K562 (cell line): Measurements from ENCODE around the gene PLPPR4. TPM values are rescaled to one million over a fixed set of nuclear protein-coding genes. Genes with fewer than 3 reads are reported as not detected.

Experiments used
- ATAC-seq: fragments of 200-7000 bp; cut with Tn5 transposase; 3 replicates; pipeline ENCODE4 v1.9.1; 2020; ENCODE audit warnings: moderate library complexity
- BruUV-seq: library from RNA; stranded (reverse); fragments of 400-500 nt; replicated peaks from 2 replicates; lab custom pipeline; 2021; lab: Mats Ljungman, UMichigan
- CTCF ChIA-PET: fragments of 300-600 bp; formaldehyde crosslinking; extraction: SDS; loops from one replicate; lab custom pipeline; 2021; ENCODE audit warnings: low intra/inter-chr PET ratio; lab: Yijun Ruan, JAX
- POLR2A ChIA-PET: fragments of 300-600, 350-650 bp; sonication (Branson Sonifier 250); formaldehyde crosslinking; extraction: SDS; loops from one replicate; lab custom pipeline; 2021; ENCODE audit warnings: antibody characterized with exemption, inconsistent platforms; lab: Yijun Ruan, JAX
- DNase-seq, 4 experiments: peaks; one replicate each; pipeline versions ENCODE4 v3.0.0 to v3.0.0-alpha.2; 2011 to 2018; ENCODE audit warnings: low spot score in 3 of 4, mixed read lengths in 3 of 4; ENCODE audit errors: extremely low read depth in 1 of 4
- FAIRE-seq: peaks from 2 replicates; lab custom pipeline; 2011; peaks lifted over from hg19 to GRCh38; lab: Jason Lieb, UNC
- H2AFZ ChIP-seq: 2 replicates; pipeline ENCODE4 v1.6.0; 2011; ENCODE audit warnings: low read depth, low read length, control low read depth, inconsistent platforms
- H3K27ac ChIP-seq: fragments of 200-600 bp; 3 replicates; pipeline ENCODE4 v1.8.0; 2011; ENCODE audit warnings: low read depth, mild to moderate bottlenecking, control low read depth, inconsistent platforms, low read length, moderate library complexity, mixed read lengths; ENCODE audit errors: extremely low read depth
- H3K27me3 ChIP-seq, 2 experiments: fragments of 300-600 bp in 1 of 2; 2 replicates in 1 of 2; 3 replicates in 1 of 2; pipeline versions ENCODE4 v1.6.0 to v1.8.0; 2011; ENCODE audit warnings: inconsistent platforms in 2 of 2, low read length in 2 of 2, mild to moderate bottlenecking in 1 of 2, mixed read lengths in 1 of 2, moderate library complexity in 1 of 2; ENCODE audit not compliant: control insufficient read depth in 2 of 2, insufficient read depth in 2 of 2
- H3K36me3 ChIP-seq: fragments of 300-600 bp; 3 replicates; pipeline ENCODE4 v1.8.0; 2011; ENCODE audit warnings: mild to moderate bottlenecking, low read length, inconsistent platforms; ENCODE audit not compliant: control insufficient read depth, insufficient read depth
- H3K4me1 ChIP-seq, 2 experiments: fragments of 200-600 bp in 1 of 2; replicated peaks in 1 of 2; 2 replicates in 1 of 2; 3 replicates in 1 of 2; pipeline versions ENCODE4 v1.5.1 to v1.8.0; 2011; ENCODE audit warnings: inconsistent platforms in 2 of 2, low read length in 2 of 2, mild to moderate bottlenecking in 1 of 2, mixed read lengths in 1 of 2, moderate library complexity in 1 of 2; ENCODE audit not compliant: control insufficient read depth in 2 of 2, insufficient read depth in 2 of 2
- H3K4me2 ChIP-seq: 2 replicates; pipeline ENCODE4 v1.6.1; 2011; ENCODE audit warnings: low read length, control low read depth, inconsistent platforms, mixed read lengths; ENCODE audit not compliant: insufficient read depth
- H3K4me3 ChIP-seq: fragments of 200-600 bp; sonication (generic), shearing (Covaris generic); 2 replicates; pipeline ENCODE4 v1.5.1; 2016; ENCODE audit warnings: control low read depth, inconsistent platforms
- H3K79me2 ChIP-seq: fragments of 200-600 bp; 3 replicates; pipeline ENCODE4 v1.8.0; 2011; ENCODE audit warnings: low read length, inconsistent platforms; ENCODE audit not compliant: control insufficient read depth, insufficient read depth
- H3K9ac ChIP-seq, 2 experiments: 2 replicates each; pipeline versions ENCODE4 v1.6.0 to v1.6.1; 2011; ENCODE audit warnings: low read depth in 2 of 2, low read length in 2 of 2, control low read depth in 1 of 2, inconsistent platforms in 1 of 2, mild to moderate bottlenecking in 1 of 2, mixed read lengths in 1 of 2; ENCODE audit not compliant: insufficient read depth in 1 of 2
- H3K9me1 ChIP-seq: one replicate; pipeline ENCODE4 v1.6.0; 2011; ENCODE audit warnings: inconsistent platforms, mild to moderate bottlenecking, low read length, moderate library complexity; ENCODE audit not compliant: control insufficient read depth, insufficient read depth
- H3K9me3 ChIP-seq: replicated peaks from 2 replicates; pipeline ENCODE4 v1.5.1; 2011; ENCODE audit warnings: low read depth, low read length, inconsistent platforms; ENCODE audit not compliant: control insufficient read depth, insufficient read depth
- H4K20me1 ChIP-seq: replicated peaks from 2 replicates; pipeline ENCODE4 v1.6.1; 2011; ENCODE audit warnings: low read length, inconsistent platforms, mixed read lengths; ENCODE audit not compliant: control insufficient read depth, insufficient read depth
- ARNT ChIP-seq, 2 experiments: fragments of 450-650 bp; IDR thresholded peaks; 2 replicates each; pipeline ENCODE4 v1.6.1; 2016; ENCODE audit warnings: mild to moderate bottlenecking in 1 of 2
- CBX3 ChIP-seq, 2 experiments: IDR thresholded peaks; 1 replicate in 1 of 2; 2 replicates in 1 of 2; pipeline ENCODE4 v1.6.1; 2012; ENCODE audit warnings: inconsistent platforms in 2 of 2, low read length in 2 of 2, borderline replicate concordance in 1 of 2, control low read depth in 1 of 2
- EZH2 ChIP-seq: IDR thresholded peaks from 2 replicates; pipeline ENCODE4 v1.6.1; 2012; ENCODE audit warnings: low read depth, mild to moderate bottlenecking, inconsistent platforms, low read length, borderline replicate concordance
- GTF2F1 ChIP-seq: IDR thresholded peaks from 2 replicates; pipeline ENCODE4 v1.6.1; 2011; ENCODE audit warnings: low read depth, low read length, improper control_type of control experiment
- MYNN ChIP-seq, 2 experiments: sonication (generic); formaldehyde crosslinking in 1 of 2; IDR thresholded peaks; 2 replicates each; pipeline versions ENCODE4 v1.5.0 to v1.6.1; 2016 to 2020; ENCODE audit warnings: antibody characterized with exemption in 1 of 2, missing genetic modification reagents in 1 of 2
- NFE2 ChIP-seq: IDR thresholded peaks from 2 replicates; pipeline ENCODE4 v1.6.1; 2014; ENCODE audit warnings: antibody characterized with exemption, low read depth
- NFE2L1 ChIP-seq: fragments of 450-650 bp; IDR thresholded peaks from 2 replicates; pipeline ENCODE4 v1.6.1; 2016; ENCODE audit warnings: missing genetic modification characterization, low read depth, mild to moderate bottlenecking, missing compliant biosample characterization, moderate library complexity, borderline replicate concordance
- RFX7 ChIP-seq: fragments of 250-450 bp; sonication (Bioruptor Pico); IDR thresholded peaks from 2 replicates; pipeline ENCODE4 v1.5.1; 2021; ENCODE audit warnings: mild to moderate bottlenecking
- RHOXF2B ChIP-seq: fragments of 250-450 bp; sonication (Bioruptor Pico); conservative IDR thresholded peaks from 2 replicates; pipeline ENCODE4 v1.5.1; 2021
- SIN3A ChIP-seq, 2 experiments: fragments of 150-350 bp in 1 of 2; IDR thresholded peaks; 2 replicates each; pipeline ENCODE4 v1.6.1; 2011 to 2016; ENCODE audit warnings: borderline replicate concordance in 2 of 2, low read depth in 2 of 2, low read length in 2 of 2, mild to moderate bottlenecking in 2 of 2, moderate library complexity in 2 of 2; ENCODE audit not compliant: control insufficient read depth in 1 of 2
- SREBF1 ChIP-seq: fragments of 150-350 bp; IDR thresholded peaks from 2 replicates; pipeline ENCODE4 v1.6.1; 2014; ENCODE audit warnings: antibody characterized with exemption, low read depth, low read length, borderline replicate concordance
- TARDBP ChIP-seq: fragments of 450-650 bp; IDR thresholded peaks from 2 replicates; pipeline ENCODE4 v1.6.1; 2016
- TFE3 ChIP-seq: fragments of 450-650 bp; formaldehyde crosslinking; IDR thresholded peaks from 2 replicates; pipeline ENCODE4 v1.4.0; 2020; ENCODE audit warnings: mild to moderate bottlenecking, mixed read lengths
- VEZF1 ChIP-seq: fragments of 200-800 bp; sonication (Bioruptor generic); IDR thresholded peaks from 2 replicates; pipeline ENCODE4 v1.6.1; 2017; ENCODE audit warnings: missing genetic modification characterization, missing compliant biosample characterization
- ZFP1 ChIP-seq: fragments of 450-650 bp; formaldehyde crosslinking; IDR thresholded peaks from 2 replicates; pipeline ENCODE4 v1.4.0; 2020; ENCODE audit warnings: mild to moderate bottlenecking, mixed read lengths
- ZFX ChIP-seq: sonication (generic); formaldehyde crosslinking; IDR thresholded peaks from 2 replicates; pipeline ENCODE4 v1.8.0; 2022; ENCODE audit warnings: mild to moderate bottlenecking, missing genetic modification reagents, moderate library complexity
- ZNF431 ChIP-seq: sonication (generic); formaldehyde crosslinking; IDR thresholded peaks from 2 replicates; pipeline ENCODE4 v1.8.0; 2022; ENCODE audit warnings: mild to moderate bottlenecking, missing genetic modification reagents
- in situ Hi-C: fragments of 300-500 bp; cut with MboI; formaldehyde crosslinking; loops from 4 replicates; pipeline ENCODE4 v1.15.0; 2018; ENCODE audit warnings: inconsistent platforms, mixed read lengths
- intact Hi-C: fragments of 100-400 bp; cut with micrococcal nuclease; formaldehyde crosslinking; loops from 2 replicates; pipeline ENCODE4 v1.14.2; 2022
- polyA plus RNA-seq, 8 experiments: library from polyadenylated mRNA; depleted of rRNA in 4 of 8; stranded (reverse) in 5 of 8; unstranded in 3 of 8; fragments of >200 nt; fragmentation: Nextera tagmentation in 2 of 8; fragmentation: Illumina TruSeq in 1 of 8; extraction: Ambion mirVana in 2 of 8; extraction: Trizol in 1 of 8; gene quantifications; 2 replicates each; pipeline versions ENCODE4 v1.2.1 to v1.2.3, GENCODE V29; 2011 to 2014; ENCODE audit warnings: inconsistent platforms in 1 of 8, missing spikeins in 1 of 8
- total RNA-seq, 7 experiments: library from RNA; depleted of rRNA in 6 of 7; stranded (reverse); fragments of >200 nt in 6 of 7; fragmentation: Illumina TruSeq in 2 of 7; extraction: Trizol in 2 of 7; gene quantifications; 2 replicates each; pipeline versions ENCODE4 v1.2.1 to v1.2.3, GENCODE V29; 2011 to 2021; ENCODE audit warnings: low replicate concordance in 1 of 7
- TF ChIP-seq, protein P1 (sequence below): sonication (generic); formaldehyde crosslinking; IDR thresholded peaks from 2 replicates; pipeline ENCODE4 v1.8.0; 2023; ENCODE audit warnings: mild to moderate bottlenecking, missing genetic modification reagents

The PLPPR4 gene
- total and polyA plus RNA-seq, 9 of the 15 experiments (the other 6 are each of a cell fraction or from before 2014, with no cell fraction given), result not detected

DNA sequence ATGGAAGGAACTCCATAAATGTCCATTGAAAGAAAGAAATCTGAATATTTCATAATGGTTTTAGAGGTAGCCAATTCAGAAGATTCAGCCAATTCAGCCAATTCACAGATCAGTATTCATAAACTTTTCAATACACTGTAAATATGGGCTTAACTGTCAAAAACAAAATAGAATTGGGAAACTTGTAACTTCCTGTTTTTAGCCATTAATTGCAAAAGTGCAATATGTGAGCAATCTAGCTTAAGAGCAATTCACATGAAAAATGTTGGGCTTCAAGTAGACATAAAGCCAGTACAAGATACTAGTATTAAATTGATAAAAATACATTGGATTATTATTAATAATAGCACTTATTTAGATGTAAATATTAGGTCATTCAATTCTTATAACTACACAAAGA is 27.5 kb upstream of the PLPPR4 start:
- intact Hi-C loops (no loop called here), in situ Hi-C loops (no loop called here)
- BruUV-seq, result no TSS peak
- Histone ChIP-seq H2AFZ (no peak overlapping the region), H3K4me3 (no peak overlapping the region), H3K27me3 (no peaks in the 10 kb centered on the region), H3K36me3 (no peaks in the 10 kb centered on the region), H3K9me1 (no peaks in the 10 kb centered on the region), H3K9me3 (no peaks in the 10 kb centered on the region), H3K9ac (no peak overlapping the region), H4K20me1 (no peaks in the 10 kb centered on the region), H3K27ac (no peak overlapping the region), H3K4me1 (no peaks in the 10 kb centered on the region), H3K79me2 (no peaks in the 10 kb centered on the region), H3K4me2 (no peak overlapping the region)
- ChIA-PET CTCF (no interaction called here), POLR2A (no interaction called here)
- no peak for ATAC-seq
- no peak for FAIRE-seq
- no peak for DNase-seq
- no peak for TF ChIP-seq ZFX (CRISPR knock-in tag)
- TF ChIP-seq RHOXF2B (CRISPR knock-in tag), result no peak
- TF ChIP-seq CBX3 (IDR thresholded peaks at IDR 0.05; ENCODE audit: borderline replicate concordance in 1 of 2, low read length in 2 of 2), result no peak
- TF ChIP-seq SREBF1, result no peak
- TF ChIP-seq, protein P1, sequence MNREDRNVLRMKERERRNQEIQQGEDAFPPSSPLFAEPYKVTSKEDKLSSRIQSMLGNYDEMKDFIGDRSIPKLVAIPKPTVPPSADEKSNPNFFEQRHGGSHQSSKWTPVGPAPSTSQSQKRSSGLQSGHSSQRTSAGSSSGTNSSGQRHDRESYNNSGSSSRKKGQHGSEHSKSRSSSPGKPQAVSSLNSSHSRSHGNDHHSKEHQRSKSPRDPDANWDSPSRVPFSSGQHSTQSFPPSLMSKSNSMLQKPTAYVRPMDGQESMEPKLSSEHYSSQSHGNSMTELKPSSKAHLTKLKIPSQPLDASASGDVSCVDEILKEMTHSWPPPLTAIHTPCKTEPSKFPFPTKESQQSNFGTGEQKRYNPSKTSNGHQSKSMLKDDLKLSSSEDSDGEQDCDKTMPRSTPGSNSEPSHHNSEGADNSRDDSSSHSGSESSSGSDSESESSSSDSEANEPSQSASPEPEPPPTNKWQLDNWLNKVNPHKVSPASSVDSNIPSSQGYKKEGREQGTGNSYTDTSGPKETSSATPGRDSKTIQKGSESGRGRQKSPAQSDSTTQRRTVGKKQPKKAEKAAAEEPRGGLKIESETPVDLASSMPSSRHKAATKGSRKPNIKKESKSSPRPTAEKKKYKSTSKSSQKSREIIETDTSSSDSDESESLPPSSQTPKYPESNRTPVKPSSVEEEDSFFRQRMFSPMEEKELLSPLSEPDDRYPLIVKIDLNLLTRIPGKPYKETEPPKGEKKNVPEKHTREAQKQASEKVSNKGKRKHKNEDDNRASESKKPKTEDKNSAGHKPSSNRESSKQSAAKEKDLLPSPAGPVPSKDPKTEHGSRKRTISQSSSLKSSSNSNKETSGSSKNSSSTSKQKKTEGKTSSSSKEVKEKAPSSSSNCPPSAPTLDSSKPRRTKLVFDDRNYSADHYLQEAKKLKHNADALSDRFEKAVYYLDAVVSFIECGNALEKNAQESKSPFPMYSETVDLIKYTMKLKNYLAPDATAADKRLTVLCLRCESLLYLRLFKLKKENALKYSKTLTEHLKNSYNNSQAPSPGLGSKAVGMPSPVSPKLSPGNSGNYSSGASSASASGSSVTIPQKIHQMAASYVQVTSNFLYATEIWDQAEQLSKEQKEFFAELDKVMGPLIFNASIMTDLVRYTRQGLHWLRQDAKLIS, result no peak
- no peak for TF ChIP-seq MYNN (IDR thresholded peaks at IDR 0.05)
- TF ChIP-seq MYNN (CRISPR knock-in tag; IDR thresholded peaks at IDR 0.05), result no peak
- no peak for TF ChIP-seq ZNF431 (CRISPR knock-in tag)
- TF ChIP-seq VEZF1 (CRISPR knock-in tag), result no peak
- no peak for TF ChIP-seq NFE2L1
- TF ChIP-seq TARDBP, result no peak
- TF ChIP-seq NFE2, result no peak
- no peak for TF ChIP-seq ZFP1 (CRISPR knock-in tag)
- no peak for TF ChIP-seq RFX7 (CRISPR knock-in tag)
- no peak for TF ChIP-seq ARNT (IDR thresholded peaks at IDR 0.05)
- no peak for TF ChIP-seq GTF2F1
- no peak for TF ChIP-seq SIN3A (IDR thresholded peaks at IDR 0.05; ENCODE audit: borderline replicate concordance in 2 of 2, control insufficient read depth in 1 of 2, low read depth in 2 of 2, low read length in 2 of 2)
- TF ChIP-seq EZH2, result no peak
- TF ChIP-seq TFE3 (CRISPR knock-in tag), result no peak
